Uterus (tissue), 4 donors: Measurements from ENCODE around the gene LHPP. TPM values are rescaled to one million over a fixed set of nuclear protein-coding genes. Genes with fewer than 3 reads are reported as not detected.

Experiments
- DNase-seq, 2 donors: peaks; one replicate each; pipeline ENCODE4 v3.0.0-alpha.2; 2019 to 2020
- H3K27ac ChIP-seq, 2 donors: fragments of 200-600 bp; sonication (generic); 1 replicate in 1 of 2; 2 replicates in 1 of 2; pipeline ENCODE4 v1.5.1; 2016 to 2018
- H3K27me3 ChIP-seq, 2 donors: fragments of 200-600 bp; sonication (generic); one replicate each; pipeline ENCODE4 v1.5.1; 2018 to 2019; ENCODE audit warnings: control low read depth in 1 of 2
- H3K36me3 ChIP-seq, 2 donors: fragments of 200-600 bp; sonication (generic); one replicate each; pipeline ENCODE4 v1.5.1; 2019; ENCODE audit warnings: control low read depth in 1 of 2
- H3K4me1 ChIP-seq, 2 donors: fragments of 200-600 bp; sonication (generic); one replicate each; pipeline ENCODE4 v1.5.1; 2018 to 2019; ENCODE audit warnings: control low read depth in 1 of 2
- H3K4me3 ChIP-seq, 2 donors: fragments of 200-600 bp; sonication (generic); 1 replicate in 1 of 2; 2 replicates in 1 of 2; pipeline ENCODE4 v1.5.1; 2018 to 2019; ENCODE audit warnings: mild to moderate bottlenecking in 1 of 2
- H3K9me3 ChIP-seq, 2 donors: fragments of 200-600 bp; sonication (generic); one replicate each; pipeline ENCODE4 v1.5.1; 2019; ENCODE audit warnings: control low read depth in 1 of 2
- CTCF ChIP-seq, 4 experiments: fragments of 200-600 bp in 2 of 4; fragments of 450-650 bp in 2 of 4; sonication (generic) in 2 of 4; IDR thresholded peaks; one replicate each; pipeline ENCODE4 v1.5.1; 2016 to 2019; ENCODE audit warnings: antibody characterized with exemption in 4 of 4, mild to moderate bottlenecking in 2 of 4, moderate library complexity in 1 of 4
- POLR2A ChIP-seq, 2 donors: fragments of 450-650 bp; IDR thresholded peaks; one replicate each; pipeline ENCODE4 v1.6.1; 2016; ENCODE audit warnings: antibody characterized with exemption in 2 of 2, mild to moderate bottlenecking in 1 of 2, moderate library complexity in 1 of 2
- intact Hi-C: fragments of 100-400 bp; cut with DNase I; formaldehyde crosslinking; loops from one replicate; pipeline ENCODE4 v1.15.1; 2023; ENCODE audit warnings: low total_unique reads
- total RNA-seq, 4 donors: library from RNA; depleted of rRNA in 3 of 4; stranded (reverse); fragments of >200 nt in 3 of 4; gene quantifications; one replicate each; pipeline versions ENCODE4 v1.1.0 to v1.2.4, GENCODE V29; 2014 to 2023
- donor health status: DM: yes; HTN: yes; CAD: no.

The LHPP gene
- total RNA-seq, 4 donors from 2014 or later: 0.51 to 23.2 (median 15.3) TPM; not detected in 1

DNA sequence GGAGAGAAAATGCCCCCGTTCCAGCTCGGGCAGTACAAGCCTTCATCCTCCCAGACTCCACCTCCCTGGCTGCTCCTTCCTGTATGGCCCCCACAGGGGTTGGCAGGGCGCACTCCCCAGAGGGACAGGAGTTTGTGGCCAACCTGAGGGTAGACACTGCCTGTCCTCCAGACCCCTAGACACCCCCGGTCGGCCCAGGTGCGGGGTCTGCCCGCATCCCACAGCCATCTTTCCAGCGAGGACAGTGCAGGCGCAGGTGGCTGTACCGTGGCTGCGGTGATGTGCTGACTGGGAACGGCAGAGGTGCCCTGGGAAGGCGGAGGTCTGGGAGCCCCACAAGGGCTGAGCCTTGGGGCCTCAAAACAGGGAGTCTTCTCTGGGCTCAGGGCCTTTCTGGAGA, 81.5 kb downstream of the LHPP start:
- intact Hi-C loops: loop anchor here (5.0 kb wide), 1 partner anchor 194 kb away; no protein-coding TSS in a partner anchor
- no peaks in the 10 kb centered on the region for H3K36me3 ChIP-seq
- H3K27ac ChIP-seq: no peak overlapping the region
- H3K27me3 ChIP-seq: no peaks in the 10 kb centered on the region
- H3K4me3 ChIP-seq: no peak overlapping the region
- no peaks in the 10 kb centered on the region for H3K9me3 ChIP-seq
- H3K4me1 ChIP-seq: peaks cover 0 to 7% of the 10 kb centered on the region in 2 donors
- no peak for TF ChIP-seq POLR2A (IDR thresholded peaks at IDR 0.05)
- TF ChIP-seq CTCF (IDR thresholded peaks at IDR 0.05): no peak
- DNase-seq: no peak

DNA sequence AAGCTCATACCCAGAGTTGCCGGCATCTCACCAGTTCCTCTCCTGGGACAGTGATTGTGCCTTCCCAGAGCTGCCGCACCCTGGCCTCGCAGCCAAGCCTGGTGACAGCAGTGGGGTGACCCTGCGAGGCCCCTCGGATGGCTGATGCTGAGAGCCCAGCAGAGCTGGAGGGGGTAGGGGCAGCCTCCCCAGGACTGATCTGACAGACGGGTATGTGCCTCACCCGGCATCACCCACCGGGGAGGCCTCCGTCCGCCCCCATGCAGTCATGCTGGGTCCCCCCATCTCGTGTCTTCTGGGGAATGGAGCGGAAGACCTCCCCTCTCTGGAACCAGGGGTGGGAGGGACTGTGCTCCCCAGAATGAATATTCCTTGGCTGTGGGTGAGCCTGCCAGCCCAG, 82.3 kb downstream of the LHPP start:
- peaks cover 0 to 7% of the 10 kb centered on the region in 2 donors for H3K4me1 ChIP-seq
- intact Hi-C loops: loop anchor here (5.0 kb wide), 1 partner anchor 193 kb away; no protein-coding TSS in a partner anchor
- no peaks in the 10 kb centered on the region for H3K36me3 ChIP-seq
- no peak overlapping the region for H3K4me3 ChIP-seq
- H3K27ac ChIP-seq: no peak overlapping the region
- H3K9me3 ChIP-seq: no peaks in the 10 kb centered on the region
- H3K27me3 ChIP-seq: no peaks in the 10 kb centered on the region
- DNase-seq: no peak
- no peak for TF ChIP-seq POLR2A (IDR thresholded peaks at IDR 0.05)
- TF ChIP-seq CTCF (IDR thresholded peaks at IDR 0.05): no peak

DNA sequence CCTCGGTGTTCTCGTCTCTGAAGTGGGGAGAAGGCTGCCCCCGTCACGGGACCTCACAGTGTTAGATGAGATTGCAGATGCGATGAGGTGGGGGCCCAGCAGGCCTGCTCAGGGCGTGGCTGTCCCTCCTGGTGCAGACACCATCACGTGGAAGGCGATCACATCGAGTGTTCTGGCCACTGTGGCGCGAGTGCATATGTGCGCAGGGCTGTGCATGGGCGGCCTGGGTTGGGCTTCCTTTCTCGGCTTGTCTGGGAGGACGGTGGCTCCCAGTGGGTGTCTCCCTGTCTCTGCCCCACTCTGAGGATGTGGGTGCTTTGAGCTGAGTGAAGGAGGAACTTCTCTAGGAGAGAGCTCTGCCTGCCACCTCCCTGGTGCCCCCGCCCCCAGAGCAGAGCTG, 83.1 kb downstream of the LHPP start:
- intact Hi-C loops: loop anchor here (5.0 kb wide), 1 partner anchor 193 kb away; no protein-coding TSS in a partner anchor
- Histone ChIP-seq H3K27ac (no peak overlapping the region), H3K4me1 (peaks cover 0 to 7% of the 10 kb centered on the region in 2 donors), H3K4me3 (no peak overlapping the region), H3K36me3 (no peaks in the 10 kb centered on the region), H3K9me3 (no peaks in the 10 kb centered on the region), H3K27me3 (no peaks in the 10 kb centered on the region)
- no peak for TF ChIP-seq POLR2A (IDR thresholded peaks at IDR 0.05)
- TF ChIP-seq CTCF (IDR thresholded peaks at IDR 0.05): no peak
- no peak for DNase-seq

DNA sequence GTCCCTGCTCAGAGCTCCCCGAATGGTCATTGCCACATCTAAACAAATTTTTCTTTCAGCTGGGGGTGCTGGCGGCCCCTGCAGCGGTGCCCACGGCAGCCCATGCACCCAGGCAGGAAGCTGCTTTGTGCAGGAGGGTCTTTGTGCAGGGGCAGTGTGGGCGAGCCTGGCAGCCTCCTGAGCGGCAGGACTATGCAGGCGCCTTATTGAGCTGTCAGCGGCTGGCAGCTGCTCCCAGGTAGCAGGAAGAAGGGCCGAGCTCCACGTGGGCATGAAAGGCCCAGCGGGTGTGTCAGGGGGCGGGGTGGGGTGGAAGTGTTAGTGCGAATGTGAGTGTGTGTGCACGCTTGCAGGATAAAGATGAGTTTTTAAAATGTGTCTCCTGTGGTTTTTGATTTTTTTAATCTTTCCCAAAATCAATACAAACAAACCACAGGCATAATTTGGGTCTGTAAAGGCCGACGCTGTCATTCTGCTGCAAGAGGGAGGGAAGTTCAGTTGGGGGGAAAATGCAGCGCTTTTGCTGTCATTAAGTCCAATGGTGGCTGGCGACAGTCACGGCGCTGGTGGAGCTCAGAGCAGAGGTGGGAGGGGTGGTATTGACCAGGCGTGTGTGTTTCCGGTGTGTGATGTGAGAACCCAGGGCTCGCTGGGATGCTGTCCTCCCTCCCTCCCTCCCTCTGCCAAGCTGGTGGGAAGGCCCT, 83.9 kb downstream of the LHPP start:
- H3K27ac ChIP-seq: no peak overlapping the region
- H3K9me3 ChIP-seq: no peaks in the 10 kb centered on the region
- H3K36me3 ChIP-seq: no peaks in the 10 kb centered on the region
- H3K4me3 ChIP-seq: no peak overlapping the region
- H3K27me3 ChIP-seq: no peaks in the 10 kb centered on the region
- intact Hi-C loops: no loop called here
- TF ChIP-seq CTCF (IDR thresholded peaks at IDR 0.05): no peak
- no peak for TF ChIP-seq POLR2A (IDR thresholded peaks at IDR 0.05)
- DNase-seq: no peak
- H3K4me1 ChIP-seq: peaks cover 0 to 1% of the 10 kb centered on the region in 2 donors

- no peak for TF ChIP-seq CTCF (IDR thresholded peaks at IDR 0.05)
- Histone ChIP-seq H3K27me3 (no peaks in the 10 kb centered on the region), H3K4me3 (no peak overlapping the region), H3K36me3 (no peaks in the 10 kb centered on the region), H3K4me1 (no peaks in the 10 kb centered on the region), H3K27ac (no peak overlapping the region), H3K9me3 (no peaks in the 10 kb centered on the region)
- intact Hi-C loops: no loop called here
- no peak for DNase-seq
These were observed 84.4 kb downstream of the LHPP start for GRCh38 chr10:124546055-124546369.
